NK-92 treated with Interleukin-12 subunit alpha and Interleukin-12 subunit beta, amount 100 ng/mL, for 24 hours (cell line): ENCODE data around the gene STEAP3.

ENCODE experiments used
- DNase-seq: peaks from one replicate; lab custom pipeline; 2025; lab: John Stamatoyannopoulos, UW

The STEAP3 gene

DNA sequence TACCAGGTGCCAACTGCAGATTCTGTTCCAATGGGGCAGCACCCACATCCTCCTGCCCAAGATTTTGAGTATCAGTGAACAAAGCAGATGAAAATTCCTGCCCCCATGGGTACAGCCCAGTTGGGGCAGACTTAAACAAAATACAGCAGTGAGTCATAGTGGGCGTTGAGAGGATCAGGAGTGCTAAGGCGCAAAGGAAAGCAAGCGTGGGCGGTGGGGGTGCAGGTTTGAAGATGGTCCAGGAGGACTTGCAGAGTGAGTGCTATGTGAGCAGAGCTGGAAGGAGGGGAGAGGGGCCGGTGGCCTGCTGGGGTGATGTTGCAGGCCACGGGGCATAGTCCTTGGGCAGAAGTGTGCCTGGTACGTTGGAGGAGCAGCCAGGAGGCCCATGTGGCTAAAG, 24.7 kb downstream of the STEAP3 start:
- DNase-seq: no peak

DNA sequence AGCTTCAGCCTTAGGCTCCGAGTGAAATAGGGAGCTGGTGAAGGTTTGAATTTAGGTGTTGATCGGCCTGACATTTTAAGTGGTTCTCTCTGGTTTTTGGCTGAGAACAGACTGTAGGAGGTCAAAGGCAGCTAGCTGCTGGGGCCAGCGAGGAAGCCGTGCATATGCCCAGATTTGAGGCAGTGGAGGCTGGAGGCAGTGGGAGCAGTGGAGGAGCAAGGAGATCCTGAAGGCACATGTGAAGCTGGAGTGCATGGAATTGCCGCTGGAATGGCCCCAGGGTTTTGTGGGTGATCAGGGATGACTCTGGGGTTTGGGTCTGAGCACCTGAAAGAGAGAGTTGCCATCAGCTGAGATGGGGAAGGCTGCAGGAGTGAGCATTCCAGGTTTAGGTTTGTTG, 25.1 kb downstream of the STEAP3 start:
- DNase-seq: no peak

DNA sequence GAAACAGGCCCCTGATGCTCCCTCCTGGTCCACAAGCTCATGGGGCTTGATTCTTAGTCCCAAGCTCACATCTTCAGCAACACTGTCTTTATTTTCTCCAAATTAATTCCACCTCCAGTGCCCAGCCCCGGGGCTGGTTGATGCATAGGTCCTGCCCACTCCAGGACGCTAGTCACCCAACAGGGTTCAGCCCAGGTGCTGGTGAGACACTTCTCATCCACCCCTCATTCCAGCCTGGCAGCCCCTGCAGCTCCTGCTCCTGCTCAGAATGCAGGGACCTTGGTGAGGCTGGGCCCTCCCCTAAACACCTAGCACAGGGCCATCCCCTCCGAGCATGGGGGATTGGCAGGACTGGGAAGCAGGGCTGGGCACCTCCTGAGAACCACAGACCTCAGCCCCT, 25.7 kb downstream of the STEAP3 start:
- no peak for DNase-seq

DNA sequence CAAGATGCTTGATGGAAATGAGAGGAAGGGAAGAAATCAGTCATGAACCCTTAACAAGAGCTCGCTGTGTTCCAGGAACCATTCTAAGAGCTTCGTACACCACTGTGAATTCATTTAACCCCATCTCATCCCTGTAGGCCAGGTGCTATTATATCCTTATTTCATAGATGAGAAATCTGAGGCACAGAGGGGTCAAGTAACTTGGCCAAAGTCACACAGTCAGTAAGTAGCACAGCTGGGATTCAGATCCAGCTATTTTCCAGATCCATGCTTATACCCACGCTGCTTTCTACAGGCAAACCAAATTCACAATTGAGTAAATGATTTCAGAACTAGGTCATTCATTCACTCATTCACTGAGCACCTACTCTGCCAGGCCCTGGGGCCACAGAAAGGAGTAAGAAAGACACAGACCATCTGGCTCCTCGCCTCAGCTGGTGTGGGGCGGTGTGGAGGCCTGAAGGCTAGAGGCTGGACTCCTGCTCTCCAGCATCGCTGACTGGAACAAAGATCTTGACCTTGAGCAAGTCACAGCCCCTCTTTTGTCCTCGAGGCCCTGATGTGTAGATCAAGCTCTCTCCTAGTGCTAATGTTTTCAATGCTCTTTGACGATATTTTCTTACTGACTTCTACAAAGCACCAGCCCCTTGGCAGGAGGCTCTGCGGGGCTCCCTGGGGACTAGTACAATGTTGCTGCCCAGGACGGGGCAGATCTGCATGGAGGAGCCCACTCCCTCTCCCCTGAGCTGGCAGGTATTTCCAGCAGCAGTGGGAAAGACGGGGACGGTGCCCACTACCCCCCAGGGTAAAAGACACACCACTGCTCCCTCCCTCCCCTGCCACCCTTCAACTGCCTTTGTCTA, 26.5 kb downstream of the STEAP3 start:
- DNase-seq: no peak

DNA sequence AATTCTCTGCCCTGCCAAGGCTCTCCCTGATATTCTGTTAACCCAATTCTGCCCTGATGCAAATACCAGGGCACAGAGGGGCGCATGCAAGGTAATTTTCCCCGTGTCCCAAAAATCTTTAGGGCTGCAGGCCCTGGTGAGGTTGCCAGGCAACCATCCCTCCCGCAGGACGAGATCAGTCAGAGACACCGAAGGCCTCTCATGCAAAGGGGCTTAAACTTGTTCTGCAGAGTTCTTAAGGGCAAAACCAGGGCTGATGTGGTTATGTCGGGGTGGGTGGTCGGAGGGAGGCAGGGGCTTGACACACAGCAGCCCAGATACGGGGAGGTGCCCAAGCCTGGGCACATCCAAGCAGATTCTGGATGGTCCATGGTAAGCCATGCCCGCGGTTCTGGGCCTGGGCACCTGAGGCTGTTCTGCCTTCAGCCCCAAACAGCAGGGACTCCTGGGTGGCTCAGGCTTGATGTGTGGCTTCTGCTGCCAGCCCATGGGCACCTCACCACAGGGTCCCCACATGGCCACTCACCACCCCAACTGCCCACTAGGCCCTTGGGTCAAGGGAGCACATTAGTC, 27.2 kb downstream of the STEAP3 start:
- no peak for DNase-seq

DNA sequence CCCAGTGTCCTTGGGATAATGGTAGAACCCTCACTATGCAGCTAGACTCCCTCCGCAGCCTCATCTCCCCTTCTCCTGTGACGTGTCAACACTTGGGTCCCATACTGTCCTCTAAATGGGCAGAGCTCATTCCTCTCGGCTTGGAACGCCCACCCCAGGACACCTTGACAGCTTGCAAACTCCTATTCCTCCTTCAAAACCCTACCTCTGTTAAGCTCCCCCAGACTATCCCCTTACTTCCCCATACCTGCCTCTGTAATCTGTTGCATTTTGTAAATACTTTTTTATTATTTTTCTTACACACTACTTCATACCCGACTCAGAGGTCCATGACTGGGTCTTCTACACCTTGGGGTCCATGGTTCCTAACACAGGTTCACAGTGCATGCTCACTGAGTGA, 28.0 kb downstream of the STEAP3 start:
- DNase-seq: no peak

DNA sequence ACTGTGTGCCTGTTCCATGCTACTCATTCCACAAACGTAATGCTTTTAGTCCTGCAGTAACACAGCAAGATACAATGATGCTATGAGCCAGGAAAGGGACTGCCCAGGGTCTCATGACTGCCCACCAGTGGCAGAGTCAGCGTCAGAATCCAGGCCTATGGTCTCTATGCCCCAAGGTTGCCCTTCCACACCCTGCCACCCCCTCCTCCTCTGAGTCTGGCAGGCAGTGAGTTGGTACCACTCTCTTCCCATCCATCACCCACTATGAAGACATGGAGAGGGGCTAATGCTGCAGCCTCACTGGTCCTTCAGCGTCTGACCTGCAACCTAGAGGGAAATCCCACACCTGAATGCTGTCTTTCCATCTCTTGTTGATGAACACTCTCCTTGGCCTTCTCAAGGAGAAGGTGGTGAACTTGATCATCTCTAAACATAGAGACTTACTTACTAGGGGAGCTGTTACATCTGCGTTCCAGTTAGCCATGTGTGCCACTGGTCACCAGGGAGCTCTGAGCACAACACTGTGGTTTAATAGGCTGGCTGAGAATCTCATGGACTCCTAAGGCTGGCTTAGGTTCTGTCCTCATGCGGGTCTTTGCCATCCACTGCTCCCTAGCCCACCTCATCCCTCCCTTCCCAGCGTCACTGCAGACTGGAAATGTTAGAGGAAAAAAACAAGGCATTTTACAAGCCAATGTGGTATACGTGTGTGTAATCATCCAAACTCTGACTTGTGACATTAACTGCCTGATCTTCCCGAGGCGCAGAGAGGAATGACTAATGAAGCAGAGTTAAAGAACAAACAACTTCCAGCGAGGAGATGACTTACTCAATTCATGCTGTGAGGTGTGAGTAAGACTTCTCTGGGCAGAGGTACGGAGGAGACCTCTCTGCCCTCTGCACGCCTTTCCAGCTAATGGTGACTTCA, 28.8 kb downstream of the STEAP3 start:
- no peak for DNase-seq

DNA sequence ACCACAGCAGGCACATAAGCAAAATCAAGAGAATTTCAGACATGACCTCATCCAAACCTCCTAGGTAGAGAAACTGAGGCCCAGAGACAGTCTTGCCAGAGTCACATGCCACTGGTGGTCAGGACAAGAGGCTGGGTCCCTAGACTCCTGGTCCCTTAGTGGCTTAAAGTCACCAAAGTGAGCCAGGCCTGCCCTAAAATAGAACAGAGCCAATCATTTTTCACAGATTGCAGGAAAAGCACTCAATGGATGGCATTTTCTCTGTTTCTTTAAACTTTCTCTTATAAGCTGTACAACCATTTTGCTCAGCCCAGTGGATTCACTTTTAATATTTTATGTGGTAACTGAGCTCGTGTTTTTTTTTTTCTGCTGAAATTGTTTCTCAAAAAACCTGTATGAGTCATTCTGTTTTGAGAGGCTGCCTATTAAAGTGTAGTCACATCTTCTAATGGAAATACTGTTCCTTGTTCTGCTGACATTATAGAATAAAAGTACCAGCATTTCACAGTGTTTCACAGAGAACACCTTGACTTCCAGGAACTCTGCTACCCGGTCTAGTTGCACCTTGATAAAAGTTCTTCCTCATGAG, 29.6 kb downstream of the STEAP3 start:
- DNase-seq: no peak

DNA sequence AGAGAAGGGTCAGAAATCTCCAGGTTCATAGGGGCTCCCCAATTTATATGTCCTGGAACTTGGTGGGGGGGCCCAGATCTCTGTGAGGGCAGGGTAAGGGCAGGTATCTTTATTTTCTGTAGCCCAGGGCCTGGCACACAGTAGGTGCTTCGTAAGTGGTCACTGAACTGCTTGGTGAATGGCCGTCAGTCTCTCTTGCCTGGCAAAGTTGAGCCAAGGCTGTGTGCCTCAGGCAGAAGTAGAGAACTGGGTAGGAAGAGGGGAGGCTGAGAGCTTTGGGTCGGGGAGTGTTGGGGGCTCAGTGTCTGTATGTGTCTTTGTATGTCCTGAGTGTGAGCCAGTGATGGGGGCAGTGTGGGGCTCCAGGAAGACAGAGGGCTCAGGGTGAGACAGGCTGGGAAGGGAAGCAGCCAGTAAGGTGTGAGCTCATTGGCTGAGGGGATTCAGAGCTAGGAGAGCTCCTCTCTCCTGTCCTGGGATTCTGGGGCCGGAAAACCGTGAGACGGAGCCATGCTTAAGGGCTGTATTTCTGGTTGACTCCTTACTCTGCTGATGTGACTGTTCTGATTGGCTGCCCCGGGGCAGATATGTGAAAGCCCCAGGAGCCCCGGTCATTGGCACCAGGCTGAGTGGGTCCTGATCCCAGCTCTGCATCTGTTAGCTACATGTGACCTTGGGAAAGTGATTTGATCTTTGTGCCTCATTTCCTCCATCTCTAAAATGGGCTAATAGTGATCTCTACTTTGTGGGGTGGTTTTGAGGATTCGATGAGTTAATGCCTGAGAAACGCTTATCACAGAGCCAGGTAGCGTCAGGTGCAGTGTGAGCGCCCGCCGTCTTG, 30.3 kb downstream of the STEAP3 start:
- no peak for DNase-seq

DNA sequence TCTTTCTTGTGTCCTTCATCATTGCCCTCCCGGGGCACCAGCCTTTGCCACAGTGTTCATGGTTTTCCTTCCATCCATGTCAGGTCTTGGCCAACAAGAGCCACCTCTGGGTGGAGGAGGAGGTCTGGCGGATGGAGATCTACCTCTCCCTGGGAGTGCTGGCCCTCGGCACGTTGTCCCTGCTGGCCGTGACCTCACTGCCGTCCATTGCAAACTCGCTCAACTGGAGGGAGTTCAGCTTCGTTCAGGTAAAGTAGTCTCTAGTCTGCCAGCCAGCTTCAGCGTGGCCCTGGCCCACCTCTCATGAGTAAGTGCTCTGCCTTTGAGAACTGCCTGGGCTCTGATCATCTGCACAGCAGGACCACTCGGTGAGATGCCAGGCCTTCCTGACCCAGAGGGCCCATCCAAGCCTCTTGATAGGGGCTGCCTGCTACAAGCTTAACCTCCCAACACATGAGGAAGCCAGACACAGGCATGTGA, 31.0 kb downstream of the STEAP3 start:
- no peak for DNase-seq

DNA sequence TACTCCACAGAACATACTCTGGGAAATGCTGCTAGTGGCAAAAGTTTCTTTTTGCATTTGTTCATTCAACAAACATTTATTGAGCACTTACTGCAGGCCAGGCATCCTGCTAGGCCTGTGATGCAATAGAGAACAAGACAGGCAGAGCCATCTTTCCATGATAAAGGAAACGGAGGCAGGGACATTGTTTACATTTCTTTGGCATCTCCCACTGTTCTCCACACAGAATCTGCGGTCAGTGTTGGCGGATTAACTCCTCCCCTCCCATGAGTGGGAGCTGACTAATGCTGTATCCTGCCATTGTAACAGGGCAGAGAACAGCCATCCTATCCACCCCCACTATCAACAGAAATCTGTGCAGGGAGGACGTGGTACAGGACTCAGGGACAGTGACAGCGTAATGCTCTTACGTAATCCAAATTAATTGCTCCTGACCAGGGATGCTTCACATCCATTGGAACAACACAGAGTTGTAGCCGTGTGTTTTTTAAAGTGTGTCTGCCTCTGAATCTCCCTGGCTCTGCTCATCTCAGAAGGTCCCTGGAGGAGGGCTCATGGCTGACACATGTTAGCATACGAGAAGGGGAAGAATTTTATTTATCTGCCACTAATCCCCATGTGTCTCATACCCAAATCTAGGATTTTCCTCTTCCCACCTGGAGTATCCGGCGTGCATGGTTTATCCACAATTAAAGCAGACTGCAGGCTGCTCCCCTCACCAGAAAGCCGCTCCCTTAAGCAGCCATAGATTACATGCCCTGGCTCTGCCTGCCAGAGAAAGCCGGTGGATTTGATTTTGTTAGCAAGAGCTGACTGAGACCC, 32.3 kb downstream of the STEAP3 start:
- DNase-seq: no peak

DNA sequence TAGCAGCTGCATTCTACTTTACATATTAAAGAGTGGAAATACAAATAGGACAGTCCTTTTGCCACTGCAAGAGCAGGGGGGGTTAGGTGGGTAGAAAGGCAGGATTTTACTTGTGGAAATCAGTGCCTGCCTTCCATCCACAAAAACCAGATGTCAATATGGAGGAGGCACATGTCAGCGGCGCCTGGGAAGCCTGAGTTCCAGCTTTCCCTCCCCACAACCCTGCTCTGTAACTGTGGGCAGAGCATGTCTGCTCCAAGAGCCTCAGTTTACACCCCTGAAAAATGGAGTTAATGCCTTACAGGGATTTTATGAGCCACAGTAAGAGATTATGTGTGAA, 32.9 kb downstream of the STEAP3 start:
- no peak for DNase-seq

DNA sequence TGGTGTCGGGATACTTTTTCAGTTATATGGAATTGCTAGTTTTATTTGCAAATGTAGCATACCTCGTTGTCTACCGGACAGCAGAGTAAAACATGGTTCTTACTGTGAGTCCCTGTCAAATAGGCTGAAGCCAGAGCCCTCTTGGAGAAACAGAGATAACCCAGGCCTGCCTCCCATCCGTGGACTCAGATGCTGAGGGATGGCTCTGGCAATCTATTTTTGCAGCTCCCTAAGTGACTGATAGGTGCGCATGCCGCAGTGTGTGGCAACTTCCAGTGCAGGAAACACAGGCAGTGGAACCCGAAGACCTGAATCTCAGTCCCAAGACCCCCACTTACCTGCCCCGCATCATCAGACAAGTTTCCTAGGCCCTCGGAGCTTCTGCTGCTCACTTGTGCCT, 33.6 kb downstream of the STEAP3 start:
- no peak for DNase-seq

DNA sequence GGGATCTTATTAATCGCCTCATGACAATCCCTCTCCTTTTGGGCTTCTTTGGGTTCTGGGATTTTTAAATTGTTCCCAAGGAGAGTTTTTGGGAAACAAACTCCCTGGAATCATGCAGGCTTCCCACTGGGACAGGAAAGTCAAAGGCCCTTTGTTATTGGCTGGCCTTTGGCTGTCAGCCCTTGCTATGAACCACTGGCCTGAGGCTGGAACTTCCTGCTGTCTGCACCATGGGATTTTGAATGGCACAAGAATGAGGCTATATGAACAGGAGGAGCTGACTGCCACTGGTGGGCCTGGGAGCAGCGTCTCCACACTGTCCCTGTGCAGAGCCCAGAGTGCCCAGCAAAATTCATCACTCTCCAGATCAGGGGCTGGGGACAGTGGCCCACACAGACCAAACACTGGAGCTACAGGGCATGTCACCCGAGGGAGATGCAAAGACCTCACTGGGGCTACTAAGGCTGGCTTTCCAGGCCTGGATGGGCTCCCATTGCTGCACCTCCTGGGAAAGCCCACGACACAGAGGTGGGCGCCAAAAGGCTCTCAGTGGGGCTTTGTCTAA, 35.7 kb downstream of the STEAP3 start:
- DNase-seq: no peak

DNA sequence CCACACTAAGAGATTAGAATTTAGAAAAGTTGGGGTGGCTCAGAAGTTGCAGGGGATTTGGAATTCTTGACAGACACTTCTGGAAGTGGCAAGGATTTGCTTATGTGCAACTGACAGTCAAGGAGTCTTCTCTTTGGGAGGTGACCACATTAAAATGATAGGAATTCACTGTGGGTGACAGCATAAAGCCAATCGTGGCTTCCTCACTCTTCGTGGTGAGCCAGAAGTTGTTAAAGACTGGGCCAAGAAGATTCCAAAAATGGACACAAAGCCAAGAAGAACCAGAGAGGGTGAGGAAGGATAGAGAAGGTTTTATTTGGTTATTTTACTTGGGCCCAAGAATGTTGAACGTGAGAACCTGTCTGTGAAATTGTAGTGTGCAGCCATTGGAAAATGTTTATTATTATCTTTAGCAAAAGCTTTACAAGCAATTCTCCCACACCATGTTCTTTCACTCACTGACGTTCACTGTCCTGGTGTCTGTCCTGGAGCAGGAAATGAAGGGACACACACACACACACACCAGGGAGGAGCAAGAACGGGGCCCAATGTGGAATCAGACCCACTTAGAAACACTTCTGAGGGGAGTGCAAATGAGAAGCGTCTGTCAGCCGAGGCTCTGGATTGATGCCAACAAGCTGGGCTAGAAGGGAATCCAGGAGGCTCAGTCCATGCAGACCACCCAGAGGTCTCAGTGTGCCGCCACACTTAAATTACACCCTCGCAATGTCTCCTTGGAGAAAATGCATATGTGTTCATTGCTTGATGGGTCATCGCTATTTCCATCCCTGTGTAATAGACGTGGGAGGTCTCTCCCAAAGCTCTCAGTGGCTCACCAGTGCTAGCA, 37.2 kb downstream of the STEAP3 start:
- DNase-seq: no peak

DNA sequence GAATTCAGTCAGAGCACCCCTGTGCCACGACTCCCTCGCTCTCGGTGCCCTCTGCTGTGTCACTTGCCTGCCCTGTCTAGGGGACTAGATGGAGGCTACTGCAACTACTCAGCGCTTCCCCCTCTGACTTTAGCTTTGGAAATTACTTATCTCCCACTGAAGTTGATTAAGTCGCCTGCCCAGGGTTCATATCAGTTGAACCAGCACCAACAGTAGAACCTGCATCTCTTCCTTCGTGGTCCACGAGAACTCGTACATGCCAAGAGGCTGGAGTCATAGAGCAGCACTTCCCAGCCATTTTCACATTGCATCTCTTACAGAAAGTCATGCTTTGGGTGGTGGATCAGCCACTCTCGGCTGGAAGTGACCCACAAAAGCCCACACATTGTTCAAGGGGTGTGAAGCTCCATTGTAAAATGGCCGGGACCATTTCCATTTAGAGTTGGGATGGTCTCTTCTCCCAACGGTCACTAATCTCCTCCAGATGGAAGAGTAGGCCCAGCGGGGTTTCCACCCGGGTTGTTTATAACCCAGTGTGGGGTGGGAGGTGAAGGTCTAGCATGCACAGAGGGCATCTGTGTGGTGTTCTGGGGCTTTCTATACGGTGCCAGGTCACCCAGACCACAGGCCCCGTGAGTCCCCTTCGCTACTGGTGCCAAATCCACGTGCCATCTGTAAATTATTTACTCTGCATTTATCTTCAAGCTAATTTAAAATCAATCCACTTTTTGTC, 38.0 kb downstream of the STEAP3 start:
- DNase-seq: no peak

DNA sequence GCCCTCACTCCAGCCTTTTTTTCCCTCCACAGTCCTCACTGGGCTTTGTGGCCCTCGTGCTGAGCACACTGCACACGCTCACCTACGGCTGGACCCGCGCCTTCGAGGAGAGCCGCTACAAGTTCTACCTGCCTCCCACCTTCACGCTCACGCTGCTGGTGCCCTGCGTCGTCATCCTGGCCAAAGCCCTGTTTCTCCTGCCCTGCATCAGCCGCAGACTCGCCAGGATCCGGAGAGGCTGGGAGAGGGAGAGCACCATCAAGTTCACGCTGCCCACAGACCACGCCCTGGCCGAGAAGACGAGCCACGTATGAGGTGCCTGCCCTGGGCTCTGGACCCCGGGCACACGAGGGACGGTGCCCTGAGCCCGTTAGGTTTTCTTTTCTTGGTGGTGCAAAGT, 39.4 kb downstream of the STEAP3 start:
- DNase-seq: no peak

DNA sequence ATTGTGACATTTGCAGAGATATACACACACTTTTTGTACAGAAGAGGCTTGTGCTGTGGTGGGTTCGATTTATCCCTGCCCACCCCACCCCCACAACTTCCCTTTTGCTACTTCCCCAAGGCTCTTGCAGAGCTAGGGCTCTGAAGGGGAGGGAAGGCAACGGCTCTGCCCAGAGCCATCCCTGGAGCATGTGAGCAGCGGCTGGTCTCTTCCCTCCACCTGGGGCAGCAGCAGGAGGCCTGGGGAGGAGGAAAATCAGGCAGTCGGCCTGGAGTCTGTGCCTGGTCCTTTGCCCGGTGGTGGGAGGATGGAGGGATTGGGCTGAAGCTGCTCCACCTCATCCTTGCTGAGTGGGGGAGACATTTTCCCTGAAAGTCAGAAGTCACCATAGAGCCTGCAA, 40.0 kb downstream of the STEAP3 start:
- no peak for DNase-seq
